ENCODE results near the gene RNF157. TPM values are rescaled to one million over a fixed set of nuclear protein-coding genes. Genes with fewer than 3 reads are reported as not detected.

The RNF157 gene
- total and polyA plus RNA-seq, 2 of the 13 experiments (the other 11 are each of a cell fraction or from before 2014, with no cell fraction given): 0.44 to 1.5 TPM

DNA sequence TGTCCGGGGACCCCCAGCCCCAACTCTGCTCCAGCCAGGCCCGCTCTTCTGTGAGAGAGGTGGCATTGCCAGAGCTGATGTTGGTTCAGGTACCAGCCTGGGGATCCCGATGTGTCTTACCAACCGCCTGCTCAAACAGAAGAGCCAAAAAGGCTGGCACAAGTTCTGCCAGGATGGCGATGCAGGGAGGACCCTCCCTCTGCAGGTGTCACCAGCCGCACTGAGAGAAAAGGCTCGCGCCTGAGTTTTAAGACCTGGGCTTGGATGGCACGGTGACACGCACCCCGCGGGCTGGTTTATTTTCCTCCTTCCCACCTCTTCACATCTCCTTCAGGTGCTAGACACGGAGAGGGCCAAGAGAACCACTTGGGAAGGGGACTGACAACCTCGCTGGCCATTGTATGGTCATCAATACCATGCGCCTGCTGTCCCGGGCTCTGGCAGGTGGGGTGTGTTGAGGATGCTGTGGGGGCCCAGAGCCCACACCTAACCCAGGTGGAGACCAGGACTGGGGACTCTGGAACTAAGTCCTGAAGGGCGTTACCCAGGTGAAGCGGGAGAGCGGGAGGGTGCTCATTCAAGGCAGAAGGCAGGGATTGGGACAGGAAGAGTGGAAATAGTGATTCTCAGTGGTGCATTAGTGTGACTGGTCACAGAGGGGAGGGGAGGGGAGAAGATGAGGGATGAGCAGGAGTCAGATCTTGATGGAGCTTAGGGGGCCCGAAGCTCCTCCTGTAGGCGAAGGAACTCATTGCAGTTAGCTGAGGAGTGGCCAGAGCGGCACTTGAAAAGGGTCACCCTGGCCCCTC, 115.5 kb downstream of the RNF157 start:
- no peak overlapping the region for H3K9ac ChIP-seq (ENCODE audit: insufficient read depth, low read depth, low read length)
- intact Hi-C loops (cut with micrococcal nuclease; ENCODE audit: unreplicated experiment): no loop called here
- no peak overlapping the region for H3K27ac ChIP-seq (ENCODE audit: extremely low read length, insufficient read depth, low read length)
- no peaks in the 10 kb centered on the region for H3K79me2 ChIP-seq (ENCODE audit: insufficient read depth, low read length)
- 64% methylated on average over 19 of the region's 22 CpGs for WGBS (ENCODE audit: low lambda C conversion rate)
- H3K4me3 ChIP-seq (replicated peaks in 1 of 3; ENCODE audit: insufficient read depth in 1 of 3, low read depth in 2 of 3, low read length in 3 of 3): no peak overlapping the region
- peaks cover 17% of the 10 kb centered on the region for H3K4me1 ChIP-seq (ENCODE audit: insufficient read depth, low read length)
- peak; percentile 49 for FAIRE-seq
- DNase-seq (ENCODE audit: low spot score): no peak
- peaks cover 0 to 13% of the 10 kb centered on the region in 2 experiments; a peak in 3 of 5 replicates for H3K27me3 ChIP-seq (ENCODE audit: control insufficient read depth in 1 of 2, insufficient read depth in 2 of 2, low read length in 2 of 2)
- in situ Hi-C loops (cut with HindIII; ENCODE audit: extremely low pct_ligation_motif_present, low pct_unique_long_range_greater_than_20kb): loop anchor here (5.0 kb wide), 2 partner anchors 33 to 153 kb away; no protein-coding TSS in a partner anchor
- no peaks in the 10 kb centered on the region for H3K36me3 ChIP-seq (replicated peaks in 1 of 2; ENCODE audit: control insufficient read depth in 1 of 2, insufficient read depth in 2 of 2, low read length in 2 of 2)
- CTCF ChIA-PET (ENCODE audit: low intra/inter-chr PET ratio, low total read pairs): interaction anchor here (1.0 to 5.1 kb wide), 5 partner anchors 23 to 154 kb away, joined by 3 to 35 read pairs (median 6); no protein-coding TSS in a partner anchor
- H2AFZ ChIP-seq (ENCODE audit: low read length): no peak overlapping the region
- no peaks in the 10 kb centered on the region for H3K9me3 ChIP-seq (ENCODE audit: low read length)
- peak; percentile 20 for ATAC-seq
- no TSS peak for BruUV-seq (replicated peaks)
- H4K20me1 ChIP-seq (ENCODE audit: insufficient read depth, low read length): no peaks in the 10 kb centered on the region
- POLR2A ChIA-PET: interaction anchor here (0.8 to 2.8 kb wide), 5 partner anchors 9 to 53 kb away, joined by 3 to 13 read pairs (median 4); no protein-coding TSS in a partner anchor
- no peak overlapping the region for H3K4me2 ChIP-seq (ENCODE audit: low read depth, low read length)
- TF ChIP-seq, protein P1, sequence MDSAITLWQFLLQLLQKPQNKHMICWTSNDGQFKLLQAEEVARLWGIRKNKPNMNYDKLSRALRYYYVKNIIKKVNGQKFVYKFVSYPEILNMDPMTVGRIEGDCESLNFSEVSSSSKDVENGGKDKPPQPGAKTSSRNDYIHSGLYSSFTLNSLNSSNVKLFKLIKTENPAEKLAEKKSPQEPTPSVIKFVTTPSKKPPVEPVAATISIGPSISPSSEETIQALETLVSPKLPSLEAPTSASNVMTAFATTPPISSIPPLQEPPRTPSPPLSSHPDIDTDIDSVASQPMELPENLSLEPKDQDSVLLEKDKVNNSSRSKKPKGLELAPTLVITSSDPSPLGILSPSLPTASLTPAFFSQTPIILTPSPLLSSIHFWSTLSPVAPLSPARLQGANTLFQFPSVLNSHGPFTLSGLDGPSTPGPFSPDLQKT (CRISPR knock-in tag; IDR thresholded peaks at IDR 0.05; ENCODE audit: borderline replicate concordance): no peak
- TF ChIP-seq NFKBIZ (CRISPR knock-in tag; IDR thresholded peaks at IDR 0.05) (no peak), KLF16 (CRISPR knock-in tag; IDR thresholded peaks at IDR 0.05) (no peak), ZNF772 (CRISPR knock-in tag; IDR thresholded peaks at IDR 0.05) (no peak), NFIC (IDR thresholded peaks at IDR 0.05; ENCODE audit: low read length) (no peak), SALL1 (CRISPR knock-in tag; IDR thresholded peaks at IDR 0.05) (0 out of 2 replicates have a peak, but pooled peaks have one; percentile 16), ZNF75D (CRISPR knock-in tag; IDR thresholded peaks at IDR 0.05; ENCODE audit: borderline replicate concordance) (no peak), SMC3 (IDR thresholded peaks at IDR 0.05; ENCODE audit: low read length) (peak; percentile 22; the same call in 1 of the 2 replicates), ZNF556 (CRISPR knock-in tag; IDR thresholded peaks at IDR 0.05; ENCODE audit: borderline replicate concordance) (no peak), ZMYM3 (CRISPR knock-in tag; IDR thresholded peaks at IDR 0.05) (no peak)
- TF ChIP-seq, protein P2, sequence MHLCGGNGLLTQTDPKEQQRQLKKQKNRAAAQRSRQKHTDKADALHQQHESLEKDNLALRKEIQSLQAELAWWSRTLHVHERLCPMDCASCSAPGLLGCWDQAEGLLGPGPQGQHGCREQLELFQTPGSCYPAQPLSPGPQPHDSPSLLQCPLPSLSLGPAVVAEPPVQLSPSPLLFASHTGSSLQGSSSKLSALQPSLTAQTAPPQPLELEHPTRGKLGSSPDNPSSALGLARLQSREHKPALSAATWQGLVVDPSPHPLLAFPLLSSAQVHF (CRISPR knock-in tag; IDR thresholded peaks at IDR 0.05): no peak
- TF ChIP-seq, protein P3, sequence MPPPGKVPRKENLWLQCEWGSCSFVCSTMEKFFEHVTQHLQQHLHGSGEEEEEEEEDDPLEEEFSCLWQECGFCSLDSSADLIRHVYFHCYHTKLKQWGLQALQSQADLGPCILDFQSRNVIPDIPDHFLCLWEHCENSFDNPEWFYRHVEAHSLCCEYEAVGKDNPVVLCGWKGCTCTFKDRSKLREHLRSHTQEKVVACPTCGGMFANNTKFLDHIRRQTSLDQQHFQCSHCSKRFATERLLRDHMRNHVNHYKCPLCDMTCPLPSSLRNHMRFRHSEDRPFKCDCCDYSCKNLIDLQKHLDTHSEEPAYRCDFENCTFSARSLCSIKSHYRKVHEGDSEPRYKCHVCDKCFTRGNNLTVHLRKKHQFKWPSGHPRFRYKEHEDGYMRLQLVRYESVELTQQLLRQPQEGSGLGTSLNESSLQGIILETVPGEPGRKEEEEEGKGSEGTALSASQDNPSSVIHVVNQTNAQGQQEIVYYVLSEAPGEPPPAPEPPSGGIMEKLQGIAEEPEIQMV (CRISPR knock-in tag; IDR thresholded peaks at IDR 0.05; ENCODE audit: low read depth): no peak
- TF ChIP-seq, protein P4, sequence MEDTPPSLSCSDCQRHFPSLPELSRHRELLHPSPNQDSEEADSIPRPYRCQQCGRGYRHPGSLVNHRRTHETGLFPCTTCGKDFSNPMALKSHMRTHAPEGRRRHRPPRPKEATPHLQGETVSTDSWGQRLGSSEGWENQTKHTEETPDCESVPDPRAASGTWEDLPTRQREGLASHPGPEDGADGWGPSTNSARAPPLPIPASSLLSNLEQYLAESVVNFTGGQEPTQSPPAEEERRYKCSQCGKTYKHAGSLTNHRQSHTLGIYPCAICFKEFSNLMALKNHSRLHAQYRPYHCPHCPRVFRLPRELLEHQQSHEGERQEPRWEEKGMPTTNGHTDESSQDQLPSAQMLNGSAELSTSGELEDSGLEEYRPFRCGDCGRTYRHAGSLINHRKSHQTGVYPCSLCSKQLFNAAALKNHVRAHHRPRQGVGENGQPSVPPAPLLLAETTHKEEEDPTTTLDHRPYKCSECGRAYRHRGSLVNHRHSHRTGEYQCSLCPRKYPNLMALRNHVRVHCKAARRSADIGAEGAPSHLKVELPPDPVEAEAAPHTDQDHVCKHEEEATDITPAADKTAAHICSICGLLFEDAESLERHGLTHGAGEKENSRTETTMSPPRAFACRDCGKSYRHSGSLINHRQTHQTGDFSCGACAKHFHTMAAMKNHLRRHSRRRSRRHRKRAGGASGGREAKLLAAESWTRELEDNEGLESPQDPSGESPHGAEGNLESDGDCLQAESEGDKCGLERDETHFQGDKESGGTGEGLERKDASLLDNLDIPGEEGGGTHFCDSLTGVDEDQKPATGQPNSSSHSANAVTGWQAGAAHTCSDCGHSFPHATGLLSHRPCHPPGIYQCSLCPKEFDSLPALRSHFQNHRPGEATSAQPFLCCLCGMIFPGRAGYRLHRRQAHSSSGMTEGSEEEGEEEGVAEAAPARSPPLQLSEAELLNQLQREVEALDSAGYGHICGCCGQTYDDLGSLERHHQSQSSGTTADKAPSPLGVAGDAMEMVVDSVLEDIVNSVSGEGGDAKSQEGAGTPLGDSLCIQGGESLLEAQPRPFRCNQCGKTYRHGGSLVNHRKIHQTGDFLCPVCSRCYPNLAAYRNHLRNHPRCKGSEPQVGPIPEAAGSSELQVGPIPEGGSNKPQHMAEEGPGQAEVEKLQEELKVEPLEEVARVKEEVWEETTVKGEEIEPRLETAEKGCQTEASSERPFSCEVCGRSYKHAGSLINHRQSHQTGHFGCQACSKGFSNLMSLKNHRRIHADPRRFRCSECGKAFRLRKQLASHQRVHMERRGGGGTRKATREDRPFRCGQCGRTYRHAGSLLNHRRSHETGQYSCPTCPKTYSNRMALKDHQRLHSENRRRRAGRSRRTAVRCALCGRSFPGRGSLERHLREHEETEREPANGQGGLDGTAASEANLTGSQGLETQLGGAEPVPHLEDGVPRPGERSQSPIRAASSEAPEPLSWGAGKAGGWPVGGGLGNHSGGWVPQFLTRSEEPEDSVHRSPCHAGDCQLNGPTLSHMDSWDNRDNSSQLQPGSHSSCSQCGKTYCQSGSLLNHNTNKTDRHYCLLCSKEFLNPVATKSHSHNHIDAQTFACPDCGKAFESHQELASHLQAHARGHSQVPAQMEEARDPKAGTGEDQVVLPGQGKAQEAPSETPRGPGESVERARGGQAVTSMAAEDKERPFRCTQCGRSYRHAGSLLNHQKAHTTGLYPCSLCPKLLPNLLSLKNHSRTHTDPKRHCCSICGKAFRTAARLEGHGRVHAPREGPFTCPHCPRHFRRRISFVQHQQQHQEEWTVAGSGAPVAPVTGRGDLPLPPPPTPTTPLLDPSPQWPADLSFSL (CRISPR knock-in tag; IDR thresholded peaks at IDR 0.05): no peak
